WERI-Rb-1 (cell line): Measurements from ENCODE around the gene NCAPG2.

Source experiments
- DNase-seq: peaks from one replicate; pipeline ENCODE4 v3.0.0-alpha.2; 2020
- H3K27ac ChIP-seq: fragments of 250-450 bp; sonication (Bioruptor Pico); 2 replicates; pipeline ENCODE4 v1.5.1; 2020; ENCODE audit warnings: mild to moderate bottlenecking, moderate library complexity
- H3K27me3 ChIP-seq: fragments of 250-450 bp; sonication (Bioruptor Pico); 2 replicates; pipeline ENCODE4 v1.5.1; 2021; ENCODE audit warnings: mild to moderate bottlenecking, low read depth, moderate library complexity; ENCODE audit not compliant: insufficient read depth, severe bottlenecking
- H3K36me3 ChIP-seq: fragments of 250-450 bp; sonication (Bioruptor Pico); 2 replicates; pipeline ENCODE4 v1.5.1; 2020; ENCODE audit warnings: mild to moderate bottlenecking, moderate library complexity
- H3K4me3 ChIP-seq: 2 replicates; pipeline ENCODE4 v1.5.1; 2011; ENCODE audit warnings: low read depth, mild to moderate bottlenecking, control low read depth, low read length
- H3K9me3 ChIP-seq: fragments of 250-450 bp; sonication (Bioruptor Pico); 2 replicates; pipeline ENCODE4 v1.5.1; 2021; ENCODE audit warnings: mild to moderate bottlenecking, moderate library complexity; ENCODE audit not compliant: severe bottlenecking
- TF ChIP-seq, protein P1 (sequence below): IDR thresholded peaks from 2 replicates; pipeline ENCODE4 v1.5.1; 2011; ENCODE audit warnings: low read depth, mild to moderate bottlenecking, control low read depth, inconsistent platforms, low read length

Gene NCAPG2

DNA sequence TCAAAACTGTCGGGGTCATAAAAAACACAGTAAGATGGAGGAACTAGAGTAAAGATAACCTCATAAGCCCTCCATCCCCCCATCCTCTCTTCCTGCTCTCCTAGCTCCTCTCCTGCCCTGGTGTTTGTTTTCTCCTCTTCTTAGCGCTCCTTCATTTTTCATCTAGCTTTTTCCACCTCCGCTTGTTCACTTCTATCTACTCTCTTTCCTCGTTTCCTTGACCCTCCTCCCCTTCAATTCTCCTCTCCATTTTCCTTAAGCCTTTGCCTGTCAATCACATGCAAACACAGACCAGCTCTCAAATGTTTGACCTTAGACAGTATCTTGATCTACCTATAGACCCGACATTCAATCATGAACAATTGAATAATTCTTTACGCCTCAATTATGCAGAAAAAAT, 10.0 kb downstream of the NCAPG2 start:
- TF ChIP-seq, protein P1, sequence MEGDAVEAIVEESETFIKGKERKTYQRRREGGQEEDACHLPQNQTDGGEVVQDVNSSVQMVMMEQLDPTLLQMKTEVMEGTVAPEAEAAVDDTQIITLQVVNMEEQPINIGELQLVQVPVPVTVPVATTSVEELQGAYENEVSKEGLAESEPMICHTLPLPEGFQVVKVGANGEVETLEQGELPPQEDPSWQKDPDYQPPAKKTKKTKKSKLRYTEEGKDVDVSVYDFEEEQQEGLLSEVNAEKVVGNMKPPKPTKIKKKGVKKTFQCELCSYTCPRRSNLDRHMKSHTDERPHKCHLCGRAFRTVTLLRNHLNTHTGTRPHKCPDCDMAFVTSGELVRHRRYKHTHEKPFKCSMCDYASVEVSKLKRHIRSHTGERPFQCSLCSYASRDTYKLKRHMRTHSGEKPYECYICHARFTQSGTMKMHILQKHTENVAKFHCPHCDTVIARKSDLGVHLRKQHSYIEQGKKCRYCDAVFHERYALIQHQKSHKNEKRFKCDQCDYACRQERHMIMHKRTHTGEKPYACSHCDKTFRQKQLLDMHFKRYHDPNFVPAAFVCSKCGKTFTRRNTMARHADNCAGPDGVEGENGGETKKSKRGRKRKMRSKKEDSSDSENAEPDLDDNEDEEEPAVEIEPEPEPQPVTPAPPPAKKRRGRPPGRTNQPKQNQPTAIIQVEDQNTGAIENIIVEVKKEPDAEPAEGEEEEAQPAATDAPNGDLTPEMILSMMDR: no peak
- no peaks in the 10 kb centered on the region for H3K9me3 ChIP-seq
- H3K4me3 ChIP-seq: no peak overlapping the region
- H3K27ac ChIP-seq: no peak overlapping the region
- H3K36me3 ChIP-seq: peaks cover 96% of the 10 kb centered on the region
- DNase-seq: no peak
- H3K27me3 ChIP-seq: no peaks in the 10 kb centered on the region

DNA sequence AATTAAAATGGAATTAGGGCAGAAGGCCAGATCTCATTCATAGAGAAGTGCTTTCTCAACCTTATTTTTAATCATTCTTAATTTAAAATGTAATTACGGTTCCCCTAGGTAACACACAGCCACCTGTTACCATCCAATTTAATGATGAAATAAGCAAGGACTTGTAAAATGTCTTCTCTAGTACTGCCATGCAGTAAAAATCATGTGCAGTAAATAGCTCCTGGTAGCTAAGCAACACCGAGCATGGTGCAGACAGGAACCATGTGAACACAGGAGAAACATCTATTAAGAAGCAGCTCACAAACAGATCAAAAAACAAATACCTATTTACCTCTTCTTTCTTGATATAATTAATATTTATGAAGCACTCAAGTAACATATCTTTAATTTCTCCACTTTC, 15.1 kb downstream of the NCAPG2 start:
- Histone ChIP-seq H3K27me3 (no peaks in the 10 kb centered on the region), H3K4me3 (no peak overlapping the region), H3K27ac (no peak overlapping the region), H3K9me3 (no peaks in the 10 kb centered on the region), H3K36me3 (peaks cover 96% of the 10 kb centered on the region)
- TF ChIP-seq, protein P1: no peak
- DNase-seq: no peak

DNA sequence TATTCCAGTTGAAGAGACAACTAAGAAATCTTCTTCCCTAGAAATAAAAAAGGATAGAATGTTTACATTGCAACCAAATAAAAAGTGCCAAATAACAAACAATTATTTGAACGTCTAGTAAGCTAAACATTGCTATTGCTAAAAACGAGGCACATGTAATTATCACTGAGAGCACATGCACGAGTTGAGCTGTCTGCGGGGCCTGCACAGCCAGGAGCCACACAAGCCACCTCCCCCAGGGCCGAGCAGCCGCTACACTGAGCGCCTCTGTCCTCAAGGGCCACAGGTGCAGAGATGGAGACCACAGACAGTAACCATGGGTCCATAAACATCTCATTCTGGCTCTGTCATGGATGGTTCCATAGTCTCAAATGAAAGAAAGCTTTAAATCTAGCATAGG, 17.2 kb downstream of the NCAPG2 start:
- Histone ChIP-seq H3K36me3 (peaks cover 95% of the 10 kb centered on the region), H3K4me3 (no peak overlapping the region), H3K27ac (no peak overlapping the region), H3K9me3 (no peaks in the 10 kb centered on the region), H3K27me3 (no peaks in the 10 kb centered on the region)
- no peak for DNase-seq
- TF ChIP-seq, protein P1: no peak

DNA sequence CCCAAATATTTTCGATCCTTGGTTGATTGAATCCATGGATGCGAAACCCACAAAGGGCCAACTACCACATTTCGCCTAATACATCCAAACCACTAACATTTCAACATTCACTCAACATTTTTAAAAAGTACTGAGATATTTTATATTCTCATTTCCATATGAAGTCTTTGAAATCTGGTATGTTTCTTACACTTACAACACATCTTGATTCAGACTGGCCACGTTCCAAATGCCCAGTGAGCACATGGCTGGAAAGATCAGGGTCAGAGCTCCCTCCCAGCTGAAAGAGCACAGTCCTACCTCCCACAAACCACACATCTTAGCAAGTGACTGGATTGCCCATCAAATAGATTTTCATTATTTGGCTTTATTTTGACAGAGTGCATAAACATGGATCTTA, 18.9 kb downstream of the NCAPG2 start:
- Histone ChIP-seq H3K9me3 (no peaks in the 10 kb centered on the region), H3K4me3 (no peak overlapping the region), H3K27me3 (no peaks in the 10 kb centered on the region), H3K27ac (no peak overlapping the region), H3K36me3 (peaks cover 94% of the 10 kb centered on the region)
- TF ChIP-seq, protein P1: no peak
- DNase-seq: no peak

DNA sequence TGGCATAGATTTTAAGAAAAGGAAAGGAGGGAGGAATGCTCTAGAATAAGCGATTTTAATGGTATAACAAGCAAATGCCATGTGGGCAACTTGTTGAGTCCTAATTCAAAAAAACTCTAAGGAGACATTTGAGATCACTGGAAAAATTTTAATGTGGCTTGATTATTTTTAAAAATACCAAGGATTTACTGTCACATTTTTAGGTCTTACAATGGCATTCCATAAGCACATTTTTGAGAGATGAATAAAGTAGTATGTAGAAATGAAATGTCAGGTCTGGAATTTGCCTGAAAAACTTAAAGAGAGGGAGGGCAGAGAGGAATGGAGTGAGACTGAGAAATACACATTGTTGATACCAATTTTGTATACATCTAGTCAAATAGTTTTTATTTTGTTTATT, 20.3 kb downstream of the NCAPG2 start:
- no peak for DNase-seq
- Histone ChIP-seq H3K27ac (no peak overlapping the region), H3K36me3 (peaks cover 94% of the 10 kb centered on the region), H3K9me3 (no peaks in the 10 kb centered on the region), H3K27me3 (no peaks in the 10 kb centered on the region), H3K4me3 (no peak overlapping the region)
- TF ChIP-seq, protein P1: no peak

DNA sequence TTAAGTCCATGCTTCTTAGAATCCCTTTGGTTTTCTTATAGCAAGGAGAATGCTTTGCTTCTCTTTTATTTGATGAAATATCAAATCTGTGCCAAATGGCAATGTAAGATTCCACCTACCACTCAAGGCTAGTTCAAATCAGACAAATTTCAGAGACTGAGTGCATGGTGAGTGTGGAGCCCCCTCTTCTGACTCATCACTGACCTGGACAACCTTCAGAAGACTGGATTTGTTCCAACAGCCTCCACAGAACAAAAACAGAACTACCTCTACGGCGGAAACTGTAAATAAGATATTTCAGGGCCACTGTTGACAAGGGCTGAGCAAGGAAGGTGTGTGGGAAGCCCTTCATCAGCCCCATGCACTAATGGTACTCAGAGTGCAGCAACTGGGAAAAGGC, 21.1 kb downstream of the NCAPG2 start:
- TF ChIP-seq, protein P1: no peak
- Histone ChIP-seq H3K27me3 (no peaks in the 10 kb centered on the region), H3K9me3 (no peaks in the 10 kb centered on the region), H3K27ac (no peak overlapping the region), H3K36me3 (peaks cover 93% of the 10 kb centered on the region), H3K4me3 (no peak overlapping the region)
- no peak for DNase-seq
